SH-SY5Y (cell line): ENCODE measurements around the gene PSME2.

Source experiments
- GATA2 ChIP-seq: IDR thresholded peaks from 2 replicates; pipeline ENCODE4 v1.6.1; 2011; ENCODE audit warnings: mild to moderate bottlenecking, low read depth, low read length
- GATA3 ChIP-seq: IDR thresholded peaks from 2 replicates; pipeline ENCODE4 v1.6.1; 2011; ENCODE audit warnings: low read depth, mild to moderate bottlenecking, low read length, moderate library complexity

DNA sequence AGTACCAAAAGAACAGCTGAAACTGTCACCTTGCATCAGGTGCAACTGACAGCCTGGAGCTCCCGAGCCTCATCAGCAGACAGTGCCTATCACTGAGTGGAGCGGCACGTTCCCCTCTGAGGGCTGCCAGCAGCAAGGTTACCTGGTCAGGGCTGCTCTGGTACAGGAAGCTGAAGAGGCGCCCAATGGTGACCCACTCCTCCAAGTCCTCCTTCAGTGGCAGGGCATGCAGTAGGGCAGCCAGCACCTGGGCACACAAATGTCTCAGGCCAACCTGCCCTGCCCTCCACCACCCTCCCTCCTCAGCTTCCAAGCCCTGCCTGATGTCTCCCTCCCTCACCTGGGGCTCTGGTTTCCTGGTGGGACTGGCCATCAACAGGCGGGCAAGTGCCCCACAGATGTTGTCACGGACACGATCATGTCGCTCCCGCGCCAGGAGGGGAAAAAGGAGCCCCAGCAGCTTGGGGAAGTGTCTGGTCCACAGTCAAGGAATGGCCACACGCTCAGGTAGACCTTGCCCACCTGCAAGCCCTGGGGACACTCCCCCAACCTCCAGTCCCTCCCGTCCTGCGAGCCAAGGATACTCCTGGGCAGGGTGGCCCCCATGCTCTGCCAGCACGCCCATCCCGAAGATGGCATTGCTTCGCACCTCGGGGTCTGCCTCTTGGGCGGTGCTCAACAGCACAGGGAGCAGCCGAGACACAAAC lies 35.1 kb upstream of the PSME2 start:
- TF ChIP-seq GATA2 (no peak), GATA3 (no peak)
